ENCODE data around the gene BACH2.

- no peak for TF ChIP-seq GABPA (IDR thresholded peaks at IDR 0.05; ENCODE audit: low read depth)
- TF ChIP-seq CTCF (IDR thresholded peaks at IDR 0.05; ENCODE audit: insufficient read depth, low read length): no peak
These were observed 69.0 kb downstream of the BACH2 start for GRCh38 chr6:90227673-90228072.
